GM06990 (cell line): ENCODE data around the gene C11orf68.

Source experiments
- DNase-seq: peaks from one replicate; pipeline ENCODE4 v3.0.0-alpha.2; 2011; ENCODE audit not compliant: insufficient read length; ENCODE audit errors: extremely low read depth
- H3K27me3 ChIP-seq: replicated peaks from 2 replicates; pipeline ENCODE4 v1.6.0; 2011; ENCODE audit warnings: low read length; ENCODE audit not compliant: control insufficient read depth, insufficient read depth
- H3K36me3 ChIP-seq: 2 replicates; pipeline ENCODE4 v1.5.1; 2011; ENCODE audit warnings: low read length; ENCODE audit not compliant: control insufficient read depth, insufficient read depth
- H3K4me3 ChIP-seq: replicated peaks from 2 replicates; pipeline ENCODE4 v1.5.1; 2011; ENCODE audit warnings: low read depth, mild to moderate bottlenecking, control low read depth, low read length
- CTCF ChIP-seq: IDR thresholded peaks from 2 replicates; pipeline ENCODE4 v1.5.1; 2011; ENCODE audit warnings: low read length, control low read depth, mild to moderate bottlenecking, inconsistent platforms; ENCODE audit not compliant: insufficient read depth, poor library complexity, severe bottlenecking

C11orf68 gene

GRCh38 chr11:65928667-65929066 is 9.8 kb upstream of the C11orf68 start:
- TF ChIP-seq CTCF: no peak
- H3K4me3 ChIP-seq: no peak overlapping the region
- H3K27me3 ChIP-seq: no peaks in the 10 kb centered on the region
- peaks cover 3% of the 10 kb centered on the region; the same call in 1 of the 2 replicates for H3K36me3 ChIP-seq
- no peak for DNase-seq

DNA sequence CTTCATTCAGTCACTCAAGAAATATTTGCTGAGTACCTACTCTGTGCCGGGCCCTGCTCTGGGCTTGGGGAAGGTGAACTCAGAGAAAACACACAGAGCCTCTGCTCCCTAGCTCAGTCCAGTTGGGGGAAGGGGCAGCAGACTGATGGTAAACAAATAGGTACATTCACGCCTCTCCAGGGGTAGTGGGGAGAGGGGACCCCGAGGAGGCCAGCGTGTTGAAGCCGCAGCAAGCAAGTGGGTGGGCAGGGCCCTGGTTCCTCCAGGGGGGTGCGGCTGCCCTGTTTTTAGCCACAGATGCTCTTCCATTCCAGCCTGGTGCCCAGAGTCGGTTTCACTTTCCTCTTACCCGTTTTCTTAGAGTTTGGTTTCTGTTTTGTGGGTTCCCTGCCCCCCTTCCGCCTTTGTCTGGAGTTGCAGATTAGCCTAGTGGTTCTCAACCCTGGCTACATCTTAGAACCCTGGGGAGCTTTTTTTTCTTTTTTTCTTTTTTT is 9.1 kb upstream of the C11orf68 start:
- TF ChIP-seq CTCF: no peak
- Histone ChIP-seq H3K27me3 (no peaks in the 10 kb centered on the region), H3K4me3 (peak overlapping the region; percentile 34), H3K36me3 (peaks cover 4% of the 10 kb centered on the region)
- DNase-seq: peak; percentile 76

GRCh38 chr11:65925397-65925796 is 6.5 kb upstream of the C11orf68 start:
- TF ChIP-seq CTCF: no peak
- no peak for DNase-seq
- H3K27me3 ChIP-seq: no peaks in the 10 kb centered on the region
- no peak overlapping the region for H3K4me3 ChIP-seq
- H3K36me3 ChIP-seq: peaks cover 13% of the 10 kb centered on the region

DNA sequence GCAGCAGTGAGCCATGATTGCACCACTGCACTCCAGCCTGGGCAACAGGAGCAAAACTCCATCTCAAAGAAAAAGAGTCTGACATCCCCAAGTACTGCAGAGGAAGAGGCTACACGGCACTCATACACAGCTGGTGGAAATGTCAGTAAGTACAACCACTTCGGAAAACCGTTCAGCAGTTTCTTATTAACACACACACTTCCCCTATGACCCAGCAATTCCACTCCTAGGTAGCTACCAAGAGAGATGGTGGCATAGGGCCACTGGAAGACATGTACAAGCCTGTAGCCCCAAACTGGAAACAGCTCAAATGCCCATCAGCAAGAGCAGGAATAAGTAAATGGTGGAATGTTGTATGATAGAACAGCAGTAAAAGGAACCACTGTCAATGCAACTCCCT is 3.7 kb upstream of the C11orf68 start:
- TF ChIP-seq CTCF: no peak
- DNase-seq: no peak
- Histone ChIP-seq H3K36me3 (peaks cover 13% of the 10 kb centered on the region), H3K27me3 (no peaks in the 10 kb centered on the region), H3K4me3 (no peak overlapping the region)

- DNase-seq: no peak
- Histone ChIP-seq H3K36me3 (peaks cover 15% of the 10 kb centered on the region), H3K27me3 (no peaks in the 10 kb centered on the region), H3K4me3 (no peak overlapping the region)
- TF ChIP-seq CTCF: no peak
Observed at GRCh38 chr11:65921876-65922275, 3.0 kb upstream of the C11orf68 start.

DNA sequence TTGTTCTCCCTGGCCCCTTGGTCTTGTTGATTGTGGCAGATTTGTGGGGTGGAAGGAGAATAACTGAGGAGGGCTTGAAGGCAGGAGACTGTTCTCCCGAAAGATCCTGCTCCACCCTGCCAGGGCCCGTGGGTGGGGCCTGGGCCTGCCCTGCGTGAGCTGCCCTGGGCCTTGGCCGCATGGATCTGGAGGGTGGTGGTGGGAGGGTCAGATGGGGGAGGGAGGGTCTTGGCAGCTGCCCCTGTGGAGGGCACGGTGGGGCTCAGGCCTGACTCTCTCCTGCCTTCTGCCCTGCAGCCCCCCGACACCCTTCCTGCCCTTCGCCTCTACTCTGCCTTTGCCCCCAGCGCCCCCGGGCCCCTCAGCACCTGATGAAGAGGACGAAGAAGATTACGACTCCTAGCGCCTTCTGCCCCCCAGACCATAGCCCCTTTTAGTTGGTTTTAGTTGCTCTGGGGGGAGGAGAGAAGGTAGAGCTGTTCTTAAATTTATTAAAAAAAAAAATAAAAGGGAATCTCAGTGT is 2.2 kb upstream of the C11orf68 start:
- DNase-seq: no peak
- no peak for TF ChIP-seq CTCF
- Histone ChIP-seq H3K4me3 (no peak overlapping the region; the same call in 1 of the 2 replicates), H3K27me3 (no peaks in the 10 kb centered on the region), H3K36me3 (peaks cover 15% of the 10 kb centered on the region)
